ENCODE measurements around the gene NOL3. TPM values are rescaled to one million over a fixed set of nuclear protein-coding genes. Genes with fewer than 3 reads are reported as not detected.

Gene NOL3
- total and polyA plus RNA-seq, 2 of the 13 experiments (the other 11 are each of a cell fraction or from before 2014, with no cell fraction given): 5.7 to 20.5 TPM

- TF ChIP-seq ATF2 (CRISPR knock-in tag; IDR thresholded peaks at IDR 0.05) (peak; percentile 88), MAZ (IDR thresholded peaks at IDR 0.05; ENCODE audit: borderline replicate concordance, low read depth, low read length) (peak; percentile 75; the same call in 1 of the 2 replicates), MAZ (CRISPR knock-in tag; IDR thresholded peaks at IDR 0.05; ENCODE audit: low read depth) (peak; percentile 89), SIN3A (IDR thresholded peaks at IDR 0.05; ENCODE audit: borderline replicate concordance, low read depth, low read length) (peak; percentile 98), ZNF263 (CRISPR knock-in tag; IDR thresholded peaks at IDR 0.05) (peak; percentile 55), LBX2 (CRISPR knock-in tag; IDR thresholded peaks at IDR 0.05; ENCODE audit: borderline replicate concordance) (peak; percentile 83; the same call in 1 of the 2 replicates), BRF2 (CRISPR knock-in tag; IDR thresholded peaks at IDR 0.05) (no peak), KLF11 (CRISPR knock-in tag; IDR thresholded peaks at IDR 0.05) (peak; percentile 93; the same call in 1 of the 2 replicates), ZBTB8A (CRISPR knock-in tag; IDR thresholded peaks at IDR 0.05; ENCODE audit: borderline replicate concordance, low read depth) (no peak), ZFP36L2 (CRISPR knock-in tag; IDR thresholded peaks at IDR 0.05) (peak; percentile 96), ZNF160 (CRISPR knock-in tag; IDR thresholded peaks at IDR 0.05) (peak; percentile 92; the same call in 1 of the 2 replicates), MAX (IDR thresholded peaks at IDR 0.05) (peak; percentile 90), CREB3 (CRISPR knock-in tag; IDR thresholded peaks at IDR 0.05) (peak; percentile 79; the same call in 1 of the 2 replicates), PHF21A (CRISPR knock-in tag; IDR thresholded peaks at IDR 0.05) (peak; percentile 20; the same call in 1 of the 2 replicates), ARID4A (CRISPR knock-in tag; IDR thresholded peaks at IDR 0.05; ENCODE audit: borderline replicate concordance) (peak; percentile 95), ZNF614 (CRISPR knock-in tag; IDR thresholded peaks at IDR 0.05; ENCODE audit: borderline replicate concordance) (peak; percentile 99), ZNF639 (CRISPR knock-in tag; conservative IDR thresholded peaks at IDR 0.05) (peak; percentile 86), ZNF432 (CRISPR knock-in tag; IDR thresholded peaks at IDR 0.05; ENCODE audit: borderline replicate concordance) (no peak), JUN (CRISPR knock-in tag; IDR thresholded peaks at IDR 0.05) (0 out of 2 replicates have a peak, but pooled peaks have one; percentile 69)
These were observed 14.8 kb downstream of the NOL3 start (continued) for GRCh38 chr16:67184995-67185650.
